Activated CD4-positive, alpha-beta T cell treated with anti-CD3 and anti-CD28 coated beads, Interleukin-10, Interleukin-2, amounts not matched to agents 100 ng/mL and 50 ng/mL, durations not matched to agents 16 hours and 8 hours (primary cell): ENCODE results near the gene AGPS.
"Not testable (repeated sequence)": the region's sequence is repeated elsewhere in the genome, so short reads cannot be mapped to it uniquely, and the experiment has no call there.

Experiments
- DNase-seq: peaks from one replicate; pipeline ENCODE4 v3.0.0-alpha.2; 2020

Gene AGPS

DNA sequence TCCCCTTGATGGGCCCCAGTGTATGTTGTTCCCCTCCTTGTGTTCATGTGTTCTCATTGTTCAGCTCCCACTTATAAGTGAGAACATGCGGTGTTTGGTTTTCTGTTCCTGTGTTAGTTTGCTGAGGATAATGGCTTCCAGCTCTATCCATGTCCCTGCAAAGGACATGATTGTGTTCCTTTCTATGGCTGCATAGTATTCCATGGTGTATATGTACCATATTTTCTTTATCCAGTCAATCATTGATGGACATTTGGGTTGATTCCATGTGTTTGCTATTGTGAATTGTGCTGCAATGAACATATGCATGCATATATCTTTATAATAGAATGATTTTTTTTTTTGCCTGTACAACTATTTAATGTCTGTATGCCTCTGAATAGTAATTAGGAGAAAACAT, 31.5 kb downstream of the AGPS start:
- not testable (repeated sequence) for DNase-seq

DNA sequence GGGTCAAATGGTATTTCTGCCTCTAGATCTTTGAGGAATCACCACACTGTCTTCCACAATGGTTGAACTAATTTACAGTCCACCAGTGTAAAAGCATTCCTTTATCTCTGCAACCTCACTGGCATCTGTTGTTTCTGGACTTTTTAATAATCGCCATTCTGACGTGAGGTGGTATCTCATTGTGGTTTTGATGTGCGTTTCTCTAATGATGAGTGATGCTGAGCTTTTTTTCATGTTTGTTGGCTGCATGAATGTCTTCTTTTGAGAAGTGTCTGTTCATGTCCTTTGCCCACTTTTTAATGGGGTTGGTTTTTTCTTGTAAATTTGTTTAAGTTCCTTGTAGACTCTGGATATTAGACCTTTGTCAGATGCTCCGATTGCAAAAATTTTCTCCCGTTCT, 32.0 kb downstream of the AGPS start:
- not testable (repeated sequence) for DNase-seq

DNA sequence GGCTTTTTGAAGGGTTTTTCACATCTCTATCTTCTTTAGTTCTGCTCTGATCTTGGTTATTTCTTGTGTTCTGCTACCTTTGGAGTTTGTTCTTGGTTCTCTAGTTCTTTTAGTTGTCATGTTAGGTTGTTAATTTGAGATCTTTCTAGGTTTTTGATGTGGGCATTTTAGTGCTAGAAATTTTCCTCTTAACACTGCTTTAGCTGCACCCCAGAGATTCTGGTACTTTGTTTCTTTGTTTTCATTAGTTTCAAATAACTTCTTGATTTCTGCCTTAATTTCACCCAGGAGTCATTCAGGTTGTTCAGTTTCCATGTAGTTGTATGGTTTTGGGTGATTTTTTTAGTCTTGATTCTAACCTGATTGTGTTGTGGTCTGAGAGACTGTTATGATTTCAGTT, 34.7 kb downstream of the AGPS start:
- no peak for DNase-seq

DNA sequence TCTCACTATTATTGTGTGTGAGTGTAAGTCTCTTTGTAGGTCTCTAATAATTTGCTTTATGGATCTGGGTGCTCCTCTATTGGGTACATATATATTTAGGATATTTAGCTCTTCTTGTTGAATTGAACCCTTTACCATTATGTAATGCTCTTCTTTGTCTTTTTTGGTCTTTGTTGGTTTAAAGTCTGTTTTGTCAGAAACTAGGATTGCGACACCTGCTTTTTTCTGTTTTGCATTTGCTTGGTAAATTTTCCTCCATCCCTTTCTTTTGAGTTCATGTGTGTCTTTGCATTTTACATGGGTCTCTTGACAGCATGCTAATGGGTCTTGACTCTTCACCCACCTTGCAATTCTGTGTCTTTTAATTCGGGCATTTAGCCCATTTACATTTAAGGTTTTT, 35.4 kb downstream of the AGPS start:
- DNase-seq, result not testable (repeated sequence)

DNA sequence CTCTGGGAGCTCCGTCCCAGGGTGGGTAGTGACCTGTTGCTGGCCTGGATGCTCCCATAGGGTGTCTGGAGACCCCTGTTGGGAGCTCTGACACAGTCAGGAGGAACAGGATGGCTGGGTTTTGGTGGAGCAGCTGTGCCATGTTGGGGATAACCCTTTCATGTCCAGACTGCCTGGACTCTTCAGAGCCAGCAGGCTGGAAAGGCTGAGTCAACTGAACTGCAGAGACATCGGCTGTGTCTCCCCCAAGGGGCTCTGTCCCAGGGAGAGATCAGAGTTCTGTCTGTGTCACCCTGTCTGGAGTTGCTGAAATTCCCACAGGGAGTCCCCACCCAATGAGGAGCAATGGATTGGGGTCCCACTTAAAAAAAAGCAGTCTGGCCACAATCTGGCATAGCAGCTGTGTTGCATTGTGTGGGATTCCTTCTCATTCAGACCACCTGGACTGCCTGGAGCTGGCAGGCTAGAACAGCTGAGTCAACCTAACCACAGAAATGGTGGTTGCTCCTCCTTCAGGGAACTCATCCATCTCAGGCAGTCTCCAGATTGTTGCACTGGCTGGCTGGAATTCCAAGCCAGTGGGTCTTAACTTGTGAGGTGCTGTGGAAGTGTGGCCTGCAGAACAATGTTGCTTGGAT, 37.2 kb downstream of the AGPS start:
- no peak for DNase-seq

DNA sequence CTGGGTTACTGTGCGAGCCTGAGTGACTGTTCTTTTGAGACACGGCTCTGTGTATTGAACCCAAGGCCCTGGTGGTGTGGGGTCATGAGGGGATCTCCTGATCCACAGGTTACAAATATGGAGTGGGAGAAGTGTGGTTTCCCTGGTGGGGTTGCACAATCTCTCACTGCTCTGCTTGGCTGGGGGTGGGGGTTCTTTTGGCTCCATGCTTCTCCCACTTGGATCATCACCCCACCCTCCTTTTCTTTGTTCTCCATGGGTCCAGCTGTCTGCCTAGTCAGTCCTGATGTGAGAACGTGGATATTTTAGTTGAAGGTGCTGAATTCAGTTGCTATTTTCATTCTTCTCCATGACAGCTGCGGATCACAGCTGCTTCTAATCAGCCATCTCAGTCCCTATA, 37.8 kb downstream of the AGPS start:
- DNase-seq, result no peak

DNA sequence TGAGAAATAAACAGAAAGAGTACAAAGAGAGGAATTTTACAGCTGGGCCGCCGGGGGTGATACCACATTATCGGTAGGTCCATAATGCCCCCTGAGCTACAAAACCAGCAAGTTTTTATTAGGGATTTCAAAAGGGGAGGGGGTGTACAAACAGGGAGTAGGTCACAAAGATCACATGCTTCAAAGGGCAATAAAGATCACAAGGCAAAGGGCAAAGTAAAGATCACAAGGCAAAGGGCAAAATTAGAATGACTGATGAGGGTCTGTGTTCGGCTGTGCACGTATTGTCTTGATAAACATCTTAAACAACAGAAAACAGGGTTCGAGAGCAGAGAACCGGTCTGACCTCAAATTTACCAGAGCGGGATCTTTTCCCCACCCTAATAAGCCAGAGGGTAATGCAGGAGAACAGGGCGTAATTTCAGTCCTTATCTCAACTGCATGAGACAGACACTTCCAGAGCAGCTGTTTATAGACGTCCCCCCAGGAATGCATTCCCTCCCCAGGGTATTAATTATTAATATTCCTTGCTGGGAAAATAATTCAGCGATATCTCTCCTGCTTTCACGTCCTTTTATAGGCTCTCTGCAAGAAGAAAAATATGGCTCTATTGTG, 38.6 kb downstream of the AGPS start:
- DNase-seq, result not testable (repeated sequence)

DNA sequence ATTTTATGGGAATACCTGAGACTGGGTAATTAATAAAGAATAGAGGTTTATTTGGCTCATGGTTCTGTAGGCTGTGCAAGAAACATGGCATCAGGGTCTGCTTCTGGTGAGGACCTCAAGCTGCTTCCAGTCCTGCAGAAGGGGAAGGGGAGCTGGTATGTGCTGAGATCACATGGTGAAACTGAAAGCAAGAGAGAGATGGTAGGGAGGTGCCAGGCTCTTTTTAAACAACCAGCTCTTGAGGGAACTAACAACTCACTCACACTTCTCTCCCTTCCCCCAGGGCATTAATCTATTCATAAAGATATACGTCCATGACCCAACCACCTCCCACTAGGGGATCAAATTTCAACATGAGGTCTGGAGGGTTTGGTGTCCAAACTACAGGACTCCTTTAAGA, 40.1 kb downstream of the AGPS start:
- DNase-seq, result no peak

DNA sequence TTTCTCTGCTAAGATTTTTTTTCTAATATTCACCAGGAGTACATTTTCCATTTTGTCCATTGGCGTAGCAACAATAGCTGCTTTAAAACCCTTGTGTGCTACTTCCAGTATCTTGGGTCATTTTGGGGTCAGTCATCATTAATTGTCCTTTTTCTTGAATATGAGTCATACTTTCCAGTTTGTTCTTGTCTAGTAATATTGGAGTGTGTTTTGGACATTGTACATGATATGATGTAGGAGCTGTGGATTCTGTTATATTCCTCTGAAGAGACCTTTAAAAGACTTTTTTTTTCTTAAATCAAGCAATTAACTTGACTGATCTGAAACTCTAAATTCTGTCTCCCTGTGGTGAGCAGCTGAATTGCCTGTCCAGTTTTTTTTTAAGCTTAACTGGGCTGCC, 40.8 kb downstream of the AGPS start:
- no peak for DNase-seq

DNA sequence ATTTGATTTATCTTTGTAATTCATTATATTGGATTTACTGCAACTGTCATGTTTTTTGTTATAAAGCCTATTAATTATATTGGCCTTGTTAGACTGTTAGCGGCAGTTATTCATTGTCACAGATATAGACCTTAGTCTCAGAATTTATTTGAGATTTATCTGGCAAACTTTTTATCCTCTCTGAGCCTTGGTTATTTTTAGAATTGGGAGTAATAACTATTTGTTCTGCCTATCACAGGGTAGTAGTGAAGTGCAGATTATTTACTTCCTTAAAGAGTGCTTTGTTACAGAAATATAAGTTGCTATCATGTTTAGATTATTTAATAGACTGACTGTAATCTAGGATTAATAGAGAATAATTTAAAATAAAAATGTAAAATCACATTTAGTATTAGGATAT, 41.9 kb downstream of the AGPS start:
- DNase-seq, result no peak

DNA sequence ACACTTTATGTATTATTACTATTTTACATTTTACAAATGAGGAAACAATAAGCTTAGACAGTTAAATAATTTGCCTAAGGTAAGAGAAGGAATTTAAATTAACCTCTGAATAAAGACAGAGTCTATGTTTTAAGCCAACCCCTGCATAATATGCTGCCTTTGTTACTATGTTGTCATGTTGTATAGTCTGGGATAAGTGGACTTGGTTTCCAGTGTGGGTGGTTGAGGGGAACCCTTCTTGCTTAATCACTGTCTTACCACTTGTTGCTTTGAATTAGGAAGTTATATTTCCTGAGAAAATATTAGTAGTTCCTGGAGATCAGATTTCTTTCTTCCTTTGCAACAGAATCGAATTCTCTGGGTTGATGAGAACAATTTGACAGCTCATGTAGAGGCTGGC, 52.6 kb downstream of the AGPS start:
- DNase-seq, result no peak

DNA sequence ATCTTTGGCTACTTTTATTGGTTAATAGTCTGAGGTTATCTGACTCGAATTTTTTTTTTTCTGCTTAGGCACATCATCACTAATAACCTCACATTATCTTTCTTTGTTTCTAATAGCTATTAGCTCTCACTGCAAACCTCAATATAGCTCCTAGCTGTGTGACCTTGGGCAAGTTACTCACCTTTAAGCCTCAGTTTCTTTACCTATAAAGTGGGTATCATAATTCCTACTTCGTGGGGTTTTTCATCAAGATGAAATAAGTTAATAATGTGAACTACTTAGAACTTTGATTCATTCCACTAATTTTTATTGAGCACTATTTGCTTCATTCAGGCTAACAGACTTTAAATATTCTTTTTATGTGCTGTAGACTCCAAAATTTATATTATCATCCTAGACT, 55.5 kb downstream of the AGPS start:
- no peak for DNase-seq

DNA sequence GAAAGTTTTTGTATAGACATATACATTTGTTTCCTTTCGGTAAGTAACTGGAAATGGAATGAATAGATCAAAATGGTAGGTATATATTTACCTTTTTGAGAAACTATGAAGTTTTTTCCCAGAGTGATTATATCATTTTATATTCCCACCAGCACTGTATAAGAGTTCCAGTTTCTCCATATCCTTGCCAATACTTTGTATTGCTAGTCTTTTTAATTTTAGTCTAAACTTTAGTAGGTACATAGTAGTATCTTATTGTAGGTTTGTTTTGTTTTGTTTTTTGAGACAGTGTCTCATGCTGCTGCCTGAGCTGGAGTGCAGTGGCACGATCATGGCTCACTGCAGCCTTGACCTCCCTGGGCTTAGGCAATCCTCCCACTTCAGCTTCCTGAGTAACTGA, 56.6 kb downstream of the AGPS start:
- no peak for DNase-seq

DNA sequence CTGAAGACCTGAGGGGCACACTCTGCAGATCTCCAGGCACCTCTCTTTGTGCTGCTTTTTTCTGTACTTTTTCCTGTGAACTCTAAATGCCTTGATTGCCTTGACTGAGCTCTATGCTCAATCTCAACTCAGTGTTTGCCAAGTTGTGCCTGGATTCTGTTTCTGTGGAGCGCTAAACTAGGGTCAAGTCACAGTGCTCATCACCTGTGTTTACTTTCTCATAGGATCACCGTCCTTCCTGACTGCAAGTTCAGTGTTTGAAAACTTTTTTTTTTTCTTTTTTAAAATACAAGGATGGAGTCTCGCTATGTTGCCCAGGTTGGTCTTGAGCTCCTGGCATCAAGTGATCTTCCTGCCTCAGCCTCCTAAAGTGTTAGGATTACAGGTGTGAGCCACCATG, 62.6 kb downstream of the AGPS start:
- DNase-seq, result no peak

DNA sequence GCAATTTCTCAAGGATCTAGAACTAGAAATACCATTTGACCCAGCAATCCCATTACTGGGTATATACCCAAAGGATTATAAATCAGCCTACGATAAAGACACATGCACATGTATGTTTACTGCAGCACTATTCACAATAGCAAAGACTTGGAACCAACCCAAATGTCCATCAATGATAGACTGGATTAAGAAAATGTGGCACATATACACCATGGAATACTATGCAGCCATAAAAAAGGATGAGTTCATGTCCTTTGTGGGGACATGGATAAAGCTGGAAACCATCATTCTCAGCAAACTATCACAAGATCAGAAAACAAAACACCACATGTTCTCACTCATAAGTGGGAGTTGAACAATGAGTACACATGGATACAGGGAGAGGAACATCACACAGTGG, 67.2 kb downstream of the AGPS start:
- not testable (repeated sequence) for DNase-seq

DNA sequence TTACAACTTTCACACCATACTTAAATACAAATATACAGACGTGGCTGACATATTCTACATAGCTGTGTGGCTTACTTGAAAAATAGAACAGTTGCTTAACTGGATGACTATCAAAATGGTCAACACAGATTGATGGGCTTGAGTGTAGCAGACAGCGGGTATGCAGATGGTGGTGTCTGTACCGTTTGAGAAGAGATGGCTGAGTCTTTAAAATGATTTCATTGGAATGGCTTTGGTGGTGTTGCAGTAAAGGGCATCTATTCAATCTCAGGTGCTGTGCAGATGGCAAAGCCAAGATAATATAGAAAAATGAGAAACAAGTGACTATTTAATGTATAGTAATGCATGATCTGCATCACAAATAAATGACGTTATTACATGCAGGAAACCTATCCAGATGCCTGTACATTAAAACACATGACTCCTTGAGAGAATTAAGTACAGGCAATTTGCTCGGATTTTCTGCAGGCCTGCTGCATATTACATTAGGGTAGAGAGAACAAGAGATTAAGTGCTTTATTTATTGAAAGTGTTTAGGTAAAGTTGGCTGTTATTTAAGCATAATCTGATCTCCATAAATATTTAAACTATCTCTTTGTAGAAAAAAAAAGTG, 68.5 kb downstream of the AGPS start:
- no peak for DNase-seq

DNA sequence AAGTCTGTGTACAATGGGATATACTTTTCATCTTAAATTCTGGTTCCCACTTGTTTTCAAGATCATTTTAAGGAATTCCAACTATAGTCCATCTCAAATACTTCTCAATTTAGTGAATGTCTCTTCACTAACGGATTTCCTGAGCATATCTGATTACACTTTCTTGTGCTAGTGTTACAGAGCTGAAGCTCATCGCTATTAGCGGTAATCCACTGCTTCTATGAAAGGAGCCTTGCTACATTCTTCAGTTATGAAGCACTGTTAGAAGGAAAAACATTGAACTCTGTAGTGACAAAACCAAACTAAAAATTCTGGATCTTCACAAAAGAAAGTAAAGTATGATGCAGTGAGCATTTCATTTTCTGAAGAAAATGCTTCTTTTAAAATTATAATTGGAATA, 72.0 kb downstream of the AGPS start:
- DNase-seq, result no peak

DNA sequence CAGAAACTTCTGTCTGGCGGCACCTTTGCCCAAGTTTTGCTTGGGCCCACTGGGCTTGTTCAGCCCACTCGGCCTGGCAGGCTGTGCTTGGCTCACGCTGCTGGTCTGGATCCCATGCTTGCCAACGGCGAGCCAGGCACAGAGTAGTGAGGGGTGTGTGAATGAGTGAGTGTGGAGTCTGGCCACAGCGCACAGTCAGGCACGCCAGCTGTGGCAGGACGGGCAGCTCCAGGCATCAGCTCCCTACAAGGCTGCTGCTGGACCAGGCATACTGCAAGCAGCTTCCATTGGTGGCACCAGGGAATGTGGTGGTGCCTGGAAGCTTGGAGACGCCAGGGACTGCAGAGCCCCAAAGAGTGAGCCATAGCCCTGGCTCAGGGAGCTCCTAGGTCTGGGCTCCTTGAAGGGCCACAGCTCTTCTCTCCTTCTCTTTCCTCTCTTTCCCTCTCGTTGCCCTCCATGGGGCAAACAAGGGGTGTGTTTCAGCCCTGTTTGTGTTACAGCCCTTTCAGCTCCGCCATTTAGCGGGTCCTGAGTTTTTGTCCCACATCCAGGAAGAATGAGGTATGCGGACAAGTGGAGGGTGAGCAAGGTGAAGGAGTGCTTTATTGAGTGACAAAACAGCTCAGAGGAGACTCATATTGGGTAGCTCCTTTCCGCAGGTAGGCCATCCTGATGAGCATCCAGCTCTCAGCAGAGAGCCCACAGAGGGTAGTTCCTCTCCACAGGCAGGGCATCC, 73.0 kb downstream of the AGPS start:
- DNase-seq, result no peak

DNA sequence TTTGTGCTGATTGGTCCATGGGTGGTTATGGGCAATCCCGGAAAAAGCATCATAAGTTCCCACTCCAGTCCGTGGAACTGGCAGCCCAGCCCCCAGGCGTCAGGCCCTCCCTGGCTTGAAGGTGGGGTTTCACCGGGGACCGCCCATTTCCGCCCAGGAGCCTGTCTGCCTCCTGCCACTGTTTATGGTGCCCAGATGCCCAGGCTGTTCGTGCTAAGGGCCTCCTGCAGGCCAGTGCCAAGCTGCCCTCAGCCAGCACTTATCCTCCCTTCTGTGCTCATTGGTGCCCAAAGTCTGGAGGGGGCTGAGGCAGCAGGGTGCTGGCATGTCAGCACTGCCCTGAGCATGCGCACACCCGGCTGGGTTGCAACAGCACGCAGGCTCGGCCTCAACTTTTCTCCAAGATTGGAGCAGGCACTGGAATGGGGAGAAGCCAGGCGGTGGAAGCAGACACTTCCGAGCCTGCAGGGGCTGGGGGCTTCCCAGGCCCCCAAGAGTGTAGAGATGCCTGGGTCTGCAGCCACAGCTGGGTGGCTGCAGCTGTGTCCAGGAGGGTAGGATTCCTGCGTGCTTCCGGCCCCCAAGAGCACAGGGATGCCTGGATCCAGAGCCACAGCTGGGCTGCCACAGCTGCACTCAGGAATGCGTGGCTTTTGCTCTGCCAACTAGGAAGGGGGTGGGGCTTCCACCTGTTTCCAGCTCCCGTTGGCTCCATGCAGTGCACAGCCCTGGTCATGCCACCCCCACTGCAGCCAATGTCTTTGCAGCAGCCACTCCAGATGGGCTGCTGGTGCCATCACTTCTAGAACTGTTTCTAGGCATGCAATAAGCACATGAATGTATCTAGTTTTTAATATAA, 74.0 kb downstream of the AGPS start:
- no peak for DNase-seq

DNA sequence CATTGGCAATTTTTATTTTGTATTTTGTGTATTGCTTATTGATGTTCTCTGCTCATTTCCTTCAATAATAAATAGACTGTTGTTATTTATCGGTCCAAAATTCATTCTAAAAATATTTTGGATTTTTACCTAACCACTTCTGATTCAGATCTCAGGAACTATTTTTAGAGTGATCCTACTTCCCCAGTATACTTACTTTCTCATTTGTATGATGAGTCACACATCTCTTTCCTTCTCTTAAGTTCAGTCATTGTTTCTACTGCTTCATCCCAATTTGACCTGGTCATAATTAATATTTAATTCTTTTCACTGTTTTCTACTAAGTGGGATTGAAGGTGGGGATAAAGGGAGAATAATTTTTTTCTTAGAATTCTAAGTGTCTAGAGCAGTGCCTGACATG, 75.1 kb downstream of the AGPS start:
- no peak for DNase-seq

DNA sequence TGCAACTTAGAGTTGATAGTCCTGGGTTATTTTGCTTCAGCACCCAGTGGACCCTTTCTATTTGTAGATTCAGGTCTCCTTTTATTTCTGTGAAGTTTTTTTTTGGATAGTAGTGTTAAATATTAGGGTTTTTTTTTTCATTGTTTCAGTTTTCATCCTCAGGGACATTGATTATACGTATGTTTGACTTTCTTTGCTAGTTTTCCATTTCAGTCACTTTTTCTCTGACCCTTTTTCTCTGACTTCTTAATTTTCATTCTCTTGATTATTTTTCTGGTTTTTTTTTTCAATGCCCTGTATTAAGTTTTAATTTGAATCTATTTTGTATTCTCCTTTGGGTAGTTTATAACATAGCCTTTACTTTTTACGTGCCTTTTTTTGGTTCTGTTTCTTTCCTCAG, 79.4 kb downstream of the AGPS start:
- DNase-seq, result no peak

DNA sequence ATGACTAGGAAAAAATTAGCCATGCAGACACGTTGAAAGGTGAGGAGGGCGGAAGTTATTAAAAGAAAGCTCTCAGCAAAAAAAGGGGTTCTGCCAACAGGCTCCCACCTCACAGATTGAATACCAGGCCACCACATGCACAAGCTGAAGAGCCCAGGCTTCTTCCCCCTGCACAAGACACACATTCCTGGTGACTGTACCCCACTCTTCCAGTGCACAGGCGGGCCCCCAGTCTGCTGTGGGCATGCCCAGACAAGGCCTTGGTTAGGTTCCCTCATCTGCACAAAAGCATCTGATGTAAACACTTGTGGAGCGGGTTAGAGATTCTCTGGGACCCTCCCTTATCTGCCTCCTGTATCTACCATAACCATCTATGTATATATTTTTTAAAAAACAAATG, 81.7 kb downstream of the AGPS start:
- DNase-seq, result no peak

DNA sequence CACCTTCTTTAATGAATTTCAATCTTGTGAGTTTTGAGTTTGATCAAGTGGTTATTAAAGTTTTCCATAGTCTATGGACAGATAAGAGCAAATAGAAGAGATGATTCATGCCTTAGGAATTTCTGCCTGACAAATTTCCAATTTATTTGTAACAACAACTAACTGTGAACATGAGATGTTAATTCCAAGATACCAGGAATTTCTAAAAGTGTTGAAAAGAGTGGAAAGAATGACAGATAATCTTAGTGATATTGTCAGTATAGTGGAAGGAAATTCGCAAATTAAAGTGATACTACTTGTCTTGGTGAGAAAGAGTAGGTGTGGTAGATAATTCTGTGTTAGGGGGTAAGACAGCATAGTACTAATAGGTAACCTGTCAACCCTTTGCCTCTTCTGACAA, 82.4 kb downstream of the AGPS start:
- no peak for DNase-seq
